ENCODE data around the gene PDE6H. TPM values are rescaled to one million over a fixed set of nuclear protein-coding genes. Genes with fewer than 3 reads are reported as not detected.

Gene PDE6H
- total and polyA plus RNA-seq, 9 donors = not detected

GRCh38 chr12:15013634-15014179, 40.9 kb downstream of the PDE6H start:
- no peak for DNase-seq
- no peaks in the 10 kb centered on the region for H3K27me3 ChIP-seq (ENCODE audit: control insufficient read depth, insufficient read depth, low read length)
- H3K4me3 ChIP-seq (ENCODE audit: low read length) = no peak overlapping the region
- no peak overlapping the region for H3K27ac ChIP-seq (ENCODE audit: low read length)
- WGBS (ENCODE audit: insufficient coverage) = 75% methylated on average over 3 of the region's 4 CpGs
- H3K36me3 ChIP-seq (ENCODE audit: control insufficient read depth, insufficient read depth, low read length) = no peaks in the 10 kb centered on the region
- no peaks in the 10 kb centered on the region for H3K4me1 ChIP-seq (ENCODE audit: control insufficient read depth, insufficient read depth, low read length)
- H3K9me3 ChIP-seq (replicated peaks; ENCODE audit: control insufficient read depth, low read depth, low read length) = no peaks in the 10 kb centered on the region

GRCh38 chr12:15014708-15015107, 41.9 kb downstream of the PDE6H start:
- no CpG with 5 or more reads among the region's 2 CpGs for WGBS (ENCODE audit: insufficient coverage)
- no peak overlapping the region for H3K27ac ChIP-seq (ENCODE audit: low read length)
- H3K4me1 ChIP-seq (ENCODE audit: control insufficient read depth, insufficient read depth, low read length) = no peaks in the 10 kb centered on the region
- H3K36me3 ChIP-seq (ENCODE audit: control insufficient read depth, insufficient read depth, low read length) = no peaks in the 10 kb centered on the region
- no peak overlapping the region for H3K4me3 ChIP-seq (ENCODE audit: low read length)
- H3K27me3 ChIP-seq (ENCODE audit: control insufficient read depth, insufficient read depth, low read length) = no peaks in the 10 kb centered on the region
- DNase-seq = no peak
- no peaks in the 10 kb centered on the region for H3K9me3 ChIP-seq (replicated peaks; ENCODE audit: control insufficient read depth, low read depth, low read length)

GRCh38 chr12:15015121-15015520, 42.3 kb downstream of the PDE6H start:
- WGBS (ENCODE audit: insufficient coverage) = no CpG with 5 or more reads among the region's 1 CpG
- no peak for DNase-seq
- Histone ChIP-seq H3K4me1 (ENCODE audit: control insufficient read depth, insufficient read depth, low read length) (no peaks in the 10 kb centered on the region), H3K4me3 (ENCODE audit: low read length) (no peak overlapping the region), H3K36me3 (ENCODE audit: control insufficient read depth, insufficient read depth, low read length) (no peaks in the 10 kb centered on the region), H3K27ac (ENCODE audit: low read length) (no peak overlapping the region), H3K27me3 (ENCODE audit: control insufficient read depth, insufficient read depth, low read length) (no peaks in the 10 kb centered on the region), H3K9me3 (replicated peaks; ENCODE audit: control insufficient read depth, low read depth, low read length) (no peaks in the 10 kb centered on the region)

- no peaks in the 10 kb centered on the region for H3K9me3 ChIP-seq (replicated peaks; ENCODE audit: control insufficient read depth, low read depth, low read length)
- H3K4me3 ChIP-seq (ENCODE audit: low read length) = no peak overlapping the region
- no peak for DNase-seq
- H3K4me1 ChIP-seq (ENCODE audit: control insufficient read depth, insufficient read depth, low read length) = no peaks in the 10 kb centered on the region
- H3K27ac ChIP-seq (ENCODE audit: low read length) = no peak overlapping the region
- no peaks in the 10 kb centered on the region for H3K27me3 ChIP-seq (ENCODE audit: control insufficient read depth, insufficient read depth, low read length)
- no CpG with 5 or more reads among the region's 3 CpGs for WGBS (ENCODE audit: insufficient coverage)
- H3K36me3 ChIP-seq (ENCODE audit: control insufficient read depth, insufficient read depth, low read length) = no peaks in the 10 kb centered on the region
Observed at GRCh38 chr12:15020156-15020555, 47.3 kb downstream of the PDE6H start.

Other genes with a start within 250 kb of the PDE6H start
- 12.7 TPM for gene WBP11, start 169.6 kb upstream of the PDE6H start, total RNA-seq
- gene WBP11, start 169.6 kb upstream of the PDE6H start, polyA plus RNA-seq (ENCODE audit: insufficient read depth in 1 of 8, insufficient read length in 8 of 8, low replicate concordance in 1 of 8) = 10 to 100 TPM; 50.1 to 67.4 (median 58.0) TPM
- gene C12orf60, start 169.4 kb upstream of the PDE6H start, total RNA-seq = 1.4 TPM
- 1 to 10 TPM in 7 of 8 donors, under 1 TPM in 1; 0.85 to 1.6 (median 1.3) TPM for gene C12orf60, start 169.4 kb upstream of the PDE6H start, polyA plus RNA-seq (ENCODE audit: insufficient read depth in 1 of 8, insufficient read length in 8 of 8, low replicate concordance in 1 of 8)
- gene SMCO3, start 158.9 kb upstream of the PDE6H start, total RNA-seq = 0.40 TPM
- under 1 TPM in 7 of 8 donors, not detected in 1; 0.07 to 0.57 (median 0.21) TPM for gene SMCO3, start 158.9 kb upstream of the PDE6H start, polyA plus RNA-seq (ENCODE audit: insufficient read depth in 1 of 8, insufficient read length in 8 of 8, low replicate concordance in 1 of 8)
- gene ART4, start 129.5 kb upstream of the PDE6H start, total RNA-seq = 0.09 TPM
- gene ART4, start 129.5 kb upstream of the PDE6H start, polyA plus RNA-seq (ENCODE audit: insufficient read depth in 1 of 8, insufficient read length in 8 of 8, low replicate concordance in 1 of 8) = under 1 TPM; 0.05 to 0.51 (median 0.13) TPM
- 500 TPM for gene MGP, start 87.2 kb upstream of the PDE6H start, total RNA-seq
- 100 to 1,000 TPM; 148 to 388 (median 243) TPM for gene MGP, start 87.2 kb upstream of the PDE6H start, polyA plus RNA-seq (ENCODE audit: insufficient read depth in 1 of 8, insufficient read length in 8 of 8, low replicate concordance in 1 of 8)
- 0.13 TPM for gene ERP27, start 34.5 kb upstream of the PDE6H start, total RNA-seq
- gene ERP27, start 34.5 kb upstream of the PDE6H start, polyA plus RNA-seq (ENCODE audit: insufficient read depth in 1 of 8, insufficient read length in 8 of 8, low replicate concordance in 1 of 8) = 1 to 10 TPM in 1 of 8 donors, under 1 TPM in 7; 0.09 to 1.2 (median 0.50) TPM
- 37.9 TPM for gene ARHGDIB, start 11.4 kb upstream of the PDE6H start, total RNA-seq
- gene ARHGDIB, start 11.4 kb upstream of the PDE6H start, polyA plus RNA-seq (ENCODE audit: insufficient read depth in 1 of 8, insufficient read length in 8 of 8, low replicate concordance in 1 of 8) = 10 to 100 TPM; 37.8 to 47.6 (median 42.1) TPM
- gene RERG, start 248.4 kb downstream of the PDE6H start, total RNA-seq = 8.1 TPM
- gene RERG, start 248.4 kb downstream of the PDE6H start, polyA plus RNA-seq (ENCODE audit: insufficient read depth in 1 of 8, insufficient read length in 8 of 8, low replicate concordance in 1 of 8) = 1 to 10 TPM; 3.8 to 6.6 (median 5.3) TPM

Measured in muscle of leg (tissue), 11 donors.